K562 (cell line): Measurements from ENCODE around the gene PNMA6F. TPM values are rescaled to one million over a fixed set of nuclear protein-coding genes. Genes with fewer than 3 reads are reported as not detected.

ENCODE experiments used
- ATAC-seq: fragments of 200-7000 bp; cut with Tn5 transposase; 3 replicates; pipeline ENCODE4 v1.9.1; 2020; ENCODE audit warnings: moderate library complexity
- BruUV-seq: library from RNA; stranded (reverse); fragments of 400-500 nt; replicated peaks from 2 replicates; lab custom pipeline; 2021; lab: Mats Ljungman, UMichigan
- CTCF ChIA-PET: fragments of 300-600 bp; formaldehyde crosslinking; extraction: SDS; loops from one replicate; lab custom pipeline; 2021; ENCODE audit warnings: low intra/inter-chr PET ratio; lab: Yijun Ruan, JAX
- POLR2A ChIA-PET: fragments of 300-600, 350-650 bp; sonication (Branson Sonifier 250); formaldehyde crosslinking; extraction: SDS; loops from one replicate; lab custom pipeline; 2021; ENCODE audit warnings: antibody characterized with exemption, inconsistent platforms; lab: Yijun Ruan, JAX
- DNase-seq, 4 experiments: peaks; one replicate each; pipeline versions ENCODE4 v3.0.0 to v3.0.0-alpha.2; 2011 to 2018; ENCODE audit warnings: low spot score in 3 of 4, mixed read lengths in 3 of 4; ENCODE audit errors: extremely low read depth in 1 of 4
- FAIRE-seq: peaks from 2 replicates; lab custom pipeline; 2011; peaks lifted over from hg19 to GRCh38; lab: Jason Lieb, UNC
- H2AFZ ChIP-seq: 2 replicates; pipeline ENCODE4 v1.6.0; 2011; ENCODE audit warnings: low read depth, low read length, control low read depth, inconsistent platforms
- H3K27ac ChIP-seq: fragments of 200-600 bp; 3 replicates; pipeline ENCODE4 v1.8.0; 2011; ENCODE audit warnings: low read depth, mild to moderate bottlenecking, control low read depth, inconsistent platforms, low read length, moderate library complexity, mixed read lengths; ENCODE audit errors: extremely low read depth
- H3K27me3 ChIP-seq, 2 experiments: fragments of 300-600 bp in 1 of 2; 2 replicates in 1 of 2; 3 replicates in 1 of 2; pipeline versions ENCODE4 v1.6.0 to v1.8.0; 2011; ENCODE audit warnings: inconsistent platforms in 2 of 2, low read length in 2 of 2, mild to moderate bottlenecking in 1 of 2, mixed read lengths in 1 of 2, moderate library complexity in 1 of 2; ENCODE audit not compliant: control insufficient read depth in 2 of 2, insufficient read depth in 2 of 2
- H3K36me3 ChIP-seq: fragments of 300-600 bp; 3 replicates; pipeline ENCODE4 v1.8.0; 2011; ENCODE audit warnings: mild to moderate bottlenecking, low read length, inconsistent platforms; ENCODE audit not compliant: control insufficient read depth, insufficient read depth
- H3K4me1 ChIP-seq, 2 experiments: fragments of 200-600 bp in 1 of 2; replicated peaks in 1 of 2; 2 replicates in 1 of 2; 3 replicates in 1 of 2; pipeline versions ENCODE4 v1.5.1 to v1.8.0; 2011; ENCODE audit warnings: inconsistent platforms in 2 of 2, low read length in 2 of 2, mild to moderate bottlenecking in 1 of 2, mixed read lengths in 1 of 2, moderate library complexity in 1 of 2; ENCODE audit not compliant: control insufficient read depth in 2 of 2, insufficient read depth in 2 of 2
- H3K4me2 ChIP-seq: 2 replicates; pipeline ENCODE4 v1.6.1; 2011; ENCODE audit warnings: low read length, control low read depth, inconsistent platforms, mixed read lengths; ENCODE audit not compliant: insufficient read depth
- H3K4me3 ChIP-seq: fragments of 200-600 bp; sonication (generic), shearing (Covaris generic); 2 replicates; pipeline ENCODE4 v1.5.1; 2016; ENCODE audit warnings: control low read depth, inconsistent platforms
- H3K79me2 ChIP-seq: fragments of 200-600 bp; 3 replicates; pipeline ENCODE4 v1.8.0; 2011; ENCODE audit warnings: low read length, inconsistent platforms; ENCODE audit not compliant: control insufficient read depth, insufficient read depth
- H3K9ac ChIP-seq, 2 experiments: 2 replicates each; pipeline versions ENCODE4 v1.6.0 to v1.6.1; 2011; ENCODE audit warnings: low read depth in 2 of 2, low read length in 2 of 2, control low read depth in 1 of 2, inconsistent platforms in 1 of 2, mild to moderate bottlenecking in 1 of 2, mixed read lengths in 1 of 2; ENCODE audit not compliant: insufficient read depth in 1 of 2
- H3K9me1 ChIP-seq: one replicate; pipeline ENCODE4 v1.6.0; 2011; ENCODE audit warnings: inconsistent platforms, mild to moderate bottlenecking, low read length, moderate library complexity; ENCODE audit not compliant: control insufficient read depth, insufficient read depth
- H3K9me3 ChIP-seq: replicated peaks from 2 replicates; pipeline ENCODE4 v1.5.1; 2011; ENCODE audit warnings: low read depth, low read length, inconsistent platforms; ENCODE audit not compliant: control insufficient read depth, insufficient read depth
- H4K20me1 ChIP-seq: replicated peaks from 2 replicates; pipeline ENCODE4 v1.6.1; 2011; ENCODE audit warnings: low read length, inconsistent platforms, mixed read lengths; ENCODE audit not compliant: control insufficient read depth, insufficient read depth
- ERF ChIP-seq: fragments of 450-650 bp; formaldehyde crosslinking; IDR thresholded peaks from 2 replicates; pipeline ENCODE4 v1.4.0; 2020; ENCODE audit warnings: mild to moderate bottlenecking, mixed read lengths
- LCOR ChIP-seq: sonication (generic); formaldehyde crosslinking; IDR thresholded peaks from 2 replicates; pipeline ENCODE4 v1.8.0; 2022; ENCODE audit warnings: mild to moderate bottlenecking, missing genetic modification reagents
- SNRNP70 ChIP-seq: fragments of 200-400 bp; formaldehyde crosslinking; optimal IDR thresholded peaks from 2 replicates; pipeline ENCODE3; 2017; ENCODE audit warnings: low read depth, low read length
- TBP ChIP-seq: optimal IDR thresholded peaks from 2 replicates; pipeline ENCODE3; 2011; ENCODE audit warnings: low read depth, low read length, improper control_type of control experiment
- ZNF143 ChIP-seq: sonication (generic); formaldehyde crosslinking; IDR thresholded peaks from 2 replicates; pipeline ENCODE4 v1.9.0; 2022; ENCODE audit warnings: mild to moderate bottlenecking, missing genetic modification reagents
- ZNF24 ChIP-seq: fragments of 450-650 bp; IDR thresholded peaks from 2 replicates; pipeline ENCODE4 v1.6.1; 2016
- ZNF444 ChIP-seq: fragments of 250-450 bp; sonication (Bioruptor Pico); IDR thresholded peaks from 2 replicates; pipeline ENCODE4 v1.4.0; 2020; ENCODE audit warnings: mild to moderate bottlenecking, moderate library complexity
- ZNF830 ChIP-seq: fragments of 250-450 bp; sonication (Bioruptor Pico); IDR thresholded peaks from 2 replicates; pipeline ENCODE4 v1.5.0; 2021; ENCODE audit warnings: mild to moderate bottlenecking
- WGBS: fragments of 100-300 bp; shearing (Covaris generic); methylation state at CpG from one replicate; pipeline ENCODE4 v1.1.6; 2016; ENCODE audit warnings: low coverage, mixed read lengths; ENCODE audit not compliant: insufficient coverage; ENCODE audit errors: missing lambda C conversion rate; 5-methylcytosine and 5-hydroxymethylcytosine counted together
- in situ Hi-C: fragments of 300-500 bp; cut with MboI; formaldehyde crosslinking; loops from 4 replicates; pipeline ENCODE4 v1.15.0; 2018; ENCODE audit warnings: inconsistent platforms, mixed read lengths
- intact Hi-C: fragments of 100-400 bp; cut with micrococcal nuclease; formaldehyde crosslinking; loops from 2 replicates; pipeline ENCODE4 v1.14.2; 2022
- polyA plus RNA-seq, 8 experiments: library from polyadenylated mRNA; depleted of rRNA in 4 of 8; stranded (reverse) in 5 of 8; unstranded in 3 of 8; fragments of >200 nt; fragmentation: Nextera tagmentation in 2 of 8; fragmentation: Illumina TruSeq in 1 of 8; extraction: Ambion mirVana in 2 of 8; extraction: Trizol in 1 of 8; gene quantifications; 2 replicates each; pipeline versions ENCODE4 v1.2.1 to v1.2.3, GENCODE V29; 2011 to 2014; ENCODE audit warnings: inconsistent platforms in 1 of 8, missing spikeins in 1 of 8
- total RNA-seq, 7 experiments: library from RNA; depleted of rRNA in 6 of 7; stranded (reverse); fragments of >200 nt in 6 of 7; fragmentation: Illumina TruSeq in 2 of 7; extraction: Trizol in 2 of 7; gene quantifications; 2 replicates each; pipeline versions ENCODE4 v1.2.1 to v1.2.3, GENCODE V29; 2011 to 2021; ENCODE audit warnings: low replicate concordance in 1 of 7
- TF ChIP-seq, protein P1 (sequence below): IDR thresholded peaks from 2 replicates; pipeline ENCODE4 v1.6.1; 2016; ENCODE audit warnings: missing genetic modification characterization, missing compliant biosample characterization
- TF ChIP-seq, protein P2 (sequence below), 2 experiments: fragments of 450-650 bp; IDR thresholded peaks; 2 replicates each; pipeline ENCODE4 v1.6.1; 2018; ENCODE audit warnings: mild to moderate bottlenecking in 2 of 2, low read depth in 1 of 2; ENCODE audit not compliant: partially characterized antibody in 2 of 2
- TF ChIP-seq, protein P3 (sequence below): fragments of 250-450 bp; sonication (Bioruptor Pico); IDR thresholded peaks from 2 replicates; pipeline ENCODE4 v1.8.0; 2021; ENCODE audit warnings: borderline replicate concordance, mild to moderate bottlenecking, moderate library complexity; ENCODE audit not compliant: poor library complexity, severe bottlenecking

Gene PNMA6F
- total and polyA plus RNA-seq, 9 of the 15 experiments (the other 6 are each of a cell fraction or from before 2014, with no cell fraction given) = not detected

DNA sequence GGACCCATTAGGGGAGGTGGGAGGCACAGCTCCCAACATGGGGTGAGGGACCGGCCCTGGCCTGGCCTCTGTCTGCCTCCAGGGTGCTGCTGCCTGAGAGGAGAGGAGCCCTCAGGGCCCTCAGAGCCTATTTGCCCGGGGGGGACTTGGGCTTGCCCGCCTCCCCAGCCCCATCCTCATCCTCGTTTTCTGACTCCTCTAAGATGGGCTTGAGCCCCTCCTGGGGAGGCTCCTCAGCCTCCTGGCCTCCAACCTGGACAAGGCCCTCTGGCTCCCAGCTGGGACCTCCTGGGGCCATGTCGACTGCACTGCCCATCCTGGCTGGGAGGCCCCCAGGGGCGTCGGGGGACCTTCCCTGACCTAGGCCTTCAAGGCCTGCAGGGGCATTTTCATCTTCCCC lies 2.8 kb downstream of the PNMA6F start (continued):
- TF ChIP-seq ZNF143 = no peak
- TF ChIP-seq ERF (CRISPR knock-in tag) = no peak
- no peak for TF ChIP-seq TBP

DNA sequence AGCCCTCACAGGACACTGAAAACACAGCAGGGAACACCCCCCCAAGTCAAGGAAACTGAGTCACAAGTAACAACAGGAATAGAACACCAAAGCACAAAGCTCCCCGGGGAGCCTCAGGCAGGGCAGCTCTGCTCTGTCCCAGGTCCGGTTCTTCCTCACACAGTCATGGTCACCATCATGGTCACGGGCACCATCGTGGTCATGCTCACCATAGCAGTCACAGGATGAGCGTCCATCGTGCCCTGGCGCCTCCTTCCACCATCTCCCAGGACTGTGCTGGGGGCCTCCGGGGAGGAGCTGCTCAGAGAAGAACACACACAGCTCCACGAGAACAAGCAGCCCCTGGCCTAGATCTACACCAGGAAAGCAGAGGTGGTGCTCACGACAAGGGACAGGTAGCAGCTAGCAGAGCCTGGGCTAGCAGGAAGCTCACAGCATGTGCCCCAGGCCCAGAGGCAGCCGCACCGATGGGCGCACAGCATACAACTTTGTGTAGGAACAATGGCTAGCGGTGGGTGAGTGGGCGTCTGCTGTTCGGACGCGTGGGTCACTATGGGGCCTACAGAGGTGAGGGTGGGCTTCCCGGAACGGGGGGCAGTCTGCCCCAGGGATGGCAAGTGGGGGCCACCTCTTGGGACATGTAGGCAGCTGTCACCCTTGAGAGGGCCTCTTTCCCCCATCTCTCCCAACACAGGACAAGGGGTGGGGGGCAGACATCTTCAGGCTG lies 3.4 kb downstream of the PNMA6F start:
- no peaks in the 10 kb centered on the region; a peak in 1 of 5 replicates for H3K27me3 ChIP-seq
- no peak overlapping the region for H3K4me3 ChIP-seq
- H3K4me1 ChIP-seq = peaks cover 0 to 11% of the 10 kb centered on the region in 2 experiments; a peak in 2 of 5 replicates
- BruUV-seq = no TSS peak
- TF ChIP-seq LCOR (CRISPR knock-in tag) (no peak), ZNF24 (no peak), ZNF444 (CRISPR knock-in tag) (no peak), SNRNP70 (no peak), ZNF830 (CRISPR knock-in tag) (no peak)
- TF ChIP-seq, protein P1, sequence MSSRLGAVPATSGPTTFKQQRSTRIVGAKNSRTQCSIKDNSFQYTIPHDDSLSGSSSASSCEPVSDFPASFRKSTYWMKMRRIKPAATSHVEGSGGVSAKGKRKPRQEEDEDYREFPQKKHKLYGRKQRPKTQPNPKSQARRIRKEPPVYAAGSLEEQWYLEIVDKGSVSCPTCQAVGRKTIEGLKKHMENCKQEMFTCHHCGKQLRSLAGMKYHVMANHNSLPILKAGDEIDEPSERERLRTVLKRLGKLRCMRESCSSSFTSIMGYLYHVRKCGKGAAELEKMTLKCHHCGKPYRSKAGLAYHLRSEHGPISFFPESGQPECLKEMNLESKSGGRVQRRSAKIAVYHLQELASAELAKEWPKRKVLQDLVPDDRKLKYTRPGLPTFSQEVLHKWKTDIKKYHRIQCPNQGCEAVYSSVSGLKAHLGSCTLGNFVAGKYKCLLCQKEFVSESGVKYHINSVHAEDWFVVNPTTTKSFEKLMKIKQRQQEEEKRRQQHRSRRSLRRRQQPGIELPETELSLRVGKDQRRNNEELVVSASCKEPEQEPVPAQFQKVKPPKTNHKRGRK (tag) = no peak
- TF ChIP-seq, protein P2, sequence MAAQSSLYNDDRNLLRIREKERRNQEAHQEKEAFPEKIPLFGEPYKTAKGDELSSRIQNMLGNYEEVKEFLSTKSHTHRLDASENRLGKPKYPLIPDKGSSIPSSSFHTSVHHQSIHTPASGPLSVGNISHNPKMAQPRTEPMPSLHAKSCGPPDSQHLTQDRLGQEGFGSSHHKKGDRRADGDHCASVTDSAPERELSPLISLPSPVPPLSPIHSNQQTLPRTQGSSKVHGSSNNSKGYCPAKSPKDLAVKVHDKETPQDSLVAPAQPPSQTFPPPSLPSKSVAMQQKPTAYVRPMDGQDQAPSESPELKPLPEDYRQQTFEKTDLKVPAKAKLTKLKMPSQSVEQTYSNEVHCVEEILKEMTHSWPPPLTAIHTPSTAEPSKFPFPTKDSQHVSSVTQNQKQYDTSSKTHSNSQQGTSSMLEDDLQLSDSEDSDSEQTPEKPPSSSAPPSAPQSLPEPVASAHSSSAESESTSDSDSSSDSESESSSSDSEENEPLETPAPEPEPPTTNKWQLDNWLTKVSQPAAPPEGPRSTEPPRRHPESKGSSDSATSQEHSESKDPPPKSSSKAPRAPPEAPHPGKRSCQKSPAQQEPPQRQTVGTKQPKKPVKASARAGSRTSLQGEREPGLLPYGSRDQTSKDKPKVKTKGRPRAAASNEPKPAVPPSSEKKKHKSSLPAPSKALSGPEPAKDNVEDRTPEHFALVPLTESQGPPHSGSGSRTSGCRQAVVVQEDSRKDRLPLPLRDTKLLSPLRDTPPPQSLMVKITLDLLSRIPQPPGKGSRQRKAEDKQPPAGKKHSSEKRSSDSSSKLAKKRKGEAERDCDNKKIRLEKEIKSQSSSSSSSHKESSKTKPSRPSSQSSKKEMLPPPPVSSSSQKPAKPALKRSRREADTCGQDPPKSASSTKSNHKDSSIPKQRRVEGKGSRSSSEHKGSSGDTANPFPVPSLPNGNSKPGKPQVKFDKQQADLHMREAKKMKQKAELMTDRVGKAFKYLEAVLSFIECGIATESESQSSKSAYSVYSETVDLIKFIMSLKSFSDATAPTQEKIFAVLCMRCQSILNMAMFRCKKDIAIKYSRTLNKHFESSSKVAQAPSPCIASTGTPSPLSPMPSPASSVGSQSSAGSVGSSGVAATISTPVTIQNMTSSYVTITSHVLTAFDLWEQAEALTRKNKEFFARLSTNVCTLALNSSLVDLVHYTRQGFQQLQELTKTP (IDR thresholded peaks at IDR 0.05; ENCODE audit: low read depth in 1 of 2, partially characterized antibody in 2 of 2) = no peak
- TF ChIP-seq, protein P3, sequence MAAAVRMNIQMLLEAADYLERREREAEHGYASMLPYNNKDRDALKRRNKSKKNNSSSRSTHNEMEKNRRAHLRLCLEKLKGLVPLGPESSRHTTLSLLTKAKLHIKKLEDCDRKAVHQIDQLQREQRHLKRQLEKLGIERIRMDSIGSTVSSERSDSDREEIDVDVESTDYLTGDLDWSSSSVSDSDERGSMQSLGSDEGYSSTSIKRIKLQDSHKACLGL (CRISPR knock-in tag) = no peak
- H2AFZ ChIP-seq = no peak overlapping the region
- CTCF ChIA-PET = no interaction called here
- intact Hi-C loops (loop anchor here (5.0 kb wide), 1 partner anchor 256 kb away; no protein-coding TSS in a partner anchor), in situ Hi-C loops (loop anchor here (10.0 kb wide), 1 partner anchor 333 kb away; no protein-coding TSS in a partner anchor)
- H3K9me1 ChIP-seq = no peaks in the 10 kb centered on the region
- DNase-seq (no peak), FAIRE-seq (no peak), ATAC-seq (no peak)
- no peaks in the 10 kb centered on the region for H3K36me3 ChIP-seq
- no peak overlapping the region for H3K27ac ChIP-seq
- H4K20me1 ChIP-seq = no peaks in the 10 kb centered on the region
- POLR2A ChIA-PET = no interaction called here
- no peaks in the 10 kb centered on the region for H3K79me2 ChIP-seq
- H3K9ac ChIP-seq = no peak overlapping the region
- H3K9me3 ChIP-seq = no peaks in the 10 kb centered on the region
- WGBS = 49% methylated on average over 13 of the region's 20 CpGs
- no peak overlapping the region for H3K4me2 ChIP-seq
